ENCODE measurements around the gene SIRT7.

SIRT7 gene

DNA sequence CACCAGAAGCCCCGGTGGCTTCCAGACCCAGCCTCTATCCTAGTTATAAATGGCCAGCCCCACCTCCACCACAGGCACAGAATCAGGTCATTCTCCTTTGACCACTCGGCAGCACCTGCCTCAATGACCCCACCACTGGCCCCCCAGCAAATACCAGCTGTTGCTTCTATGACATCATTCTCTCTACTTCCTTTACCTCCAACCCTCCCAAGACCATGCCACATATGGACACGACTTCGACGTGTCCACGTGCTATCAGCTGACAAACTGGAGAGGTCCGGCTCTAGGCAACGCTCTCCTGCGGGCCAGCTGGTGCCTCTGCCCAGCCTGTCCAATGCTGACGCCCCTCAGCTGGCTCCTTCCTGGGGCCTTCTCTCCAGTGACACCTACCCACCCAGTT, 32.5 kb downstream of the SIRT7 start:
- no peak for DNase-seq (ENCODE audit: low read depth)

- DNase-seq (ENCODE audit: low read depth) = no peak
Measured at GRCh38 chr17:81884968-81885367, 33.0 kb downstream of the SIRT7 start.

- DNase-seq (ENCODE audit: low read depth) = no peak
Measured at GRCh38 chr17:81884520-81884919, 33.5 kb downstream of the SIRT7 start.

DNA sequence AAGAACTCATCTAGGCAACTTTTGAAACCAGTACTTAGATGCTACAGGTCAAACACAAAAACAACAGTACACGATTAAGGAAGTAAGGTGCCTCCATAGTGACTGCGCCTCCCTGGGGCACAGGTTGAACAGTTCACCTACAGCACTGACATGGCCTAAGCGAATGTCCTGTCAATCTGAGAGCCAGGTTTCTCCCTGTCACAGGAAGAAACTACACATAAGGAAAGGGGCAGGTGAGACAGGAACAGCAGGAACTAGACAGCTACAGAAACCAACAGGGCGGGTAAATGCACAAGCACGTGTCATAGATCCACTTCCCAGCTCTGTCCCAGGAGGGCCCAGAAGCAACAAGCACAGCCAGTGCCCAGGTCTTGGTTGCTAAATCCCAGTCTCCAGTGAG, 38.9 kb downstream of the SIRT7 start:
- no peak for DNase-seq (ENCODE audit: low read depth)

DNA sequence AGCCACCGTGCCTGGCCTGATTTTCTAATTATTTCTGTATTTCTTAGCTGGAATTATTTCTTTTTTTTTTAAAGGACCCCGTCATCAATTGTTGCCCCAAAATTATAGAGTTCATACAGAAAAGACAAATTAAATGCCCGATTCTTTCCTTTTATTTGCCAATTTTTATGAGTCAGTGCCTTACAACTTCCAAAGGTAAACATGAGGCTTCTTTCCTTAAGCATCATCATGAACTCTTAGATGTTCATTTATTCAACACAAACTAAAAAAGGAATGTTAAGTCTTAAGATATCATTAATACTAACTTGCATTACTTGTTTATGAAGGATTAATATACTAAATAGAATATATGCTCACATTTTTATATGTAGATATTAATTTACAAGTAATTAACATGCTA, 39.7 kb downstream of the SIRT7 start:
- DNase-seq (ENCODE audit: low read depth) = no peak

GRCh38 chr17:81877569-81877968, 40.4 kb downstream of the SIRT7 start:
- no peak for DNase-seq (ENCODE audit: low read depth)

- DNase-seq (ENCODE audit: low read depth) = peak; percentile 75
Measured at GRCh38 chr17:81871387-81872230, 46.4 kb downstream of the SIRT7 start.

GRCh38 chr17:81870981-81871386, 47.0 kb downstream of the SIRT7 start, which contains the start of gene ARHGDIA:
ARHGDIA (minus strand) TSS chr17:81871337; CDS start chr17:81869930, 1,407 bp downstream.
- no peak for DNase-seq (ENCODE audit: low read depth)

- no peak for DNase-seq (ENCODE audit: low read depth)
Measured at GRCh38 chr17:81870131-81870980, 47.6 kb downstream of the SIRT7 start.

DNA sequence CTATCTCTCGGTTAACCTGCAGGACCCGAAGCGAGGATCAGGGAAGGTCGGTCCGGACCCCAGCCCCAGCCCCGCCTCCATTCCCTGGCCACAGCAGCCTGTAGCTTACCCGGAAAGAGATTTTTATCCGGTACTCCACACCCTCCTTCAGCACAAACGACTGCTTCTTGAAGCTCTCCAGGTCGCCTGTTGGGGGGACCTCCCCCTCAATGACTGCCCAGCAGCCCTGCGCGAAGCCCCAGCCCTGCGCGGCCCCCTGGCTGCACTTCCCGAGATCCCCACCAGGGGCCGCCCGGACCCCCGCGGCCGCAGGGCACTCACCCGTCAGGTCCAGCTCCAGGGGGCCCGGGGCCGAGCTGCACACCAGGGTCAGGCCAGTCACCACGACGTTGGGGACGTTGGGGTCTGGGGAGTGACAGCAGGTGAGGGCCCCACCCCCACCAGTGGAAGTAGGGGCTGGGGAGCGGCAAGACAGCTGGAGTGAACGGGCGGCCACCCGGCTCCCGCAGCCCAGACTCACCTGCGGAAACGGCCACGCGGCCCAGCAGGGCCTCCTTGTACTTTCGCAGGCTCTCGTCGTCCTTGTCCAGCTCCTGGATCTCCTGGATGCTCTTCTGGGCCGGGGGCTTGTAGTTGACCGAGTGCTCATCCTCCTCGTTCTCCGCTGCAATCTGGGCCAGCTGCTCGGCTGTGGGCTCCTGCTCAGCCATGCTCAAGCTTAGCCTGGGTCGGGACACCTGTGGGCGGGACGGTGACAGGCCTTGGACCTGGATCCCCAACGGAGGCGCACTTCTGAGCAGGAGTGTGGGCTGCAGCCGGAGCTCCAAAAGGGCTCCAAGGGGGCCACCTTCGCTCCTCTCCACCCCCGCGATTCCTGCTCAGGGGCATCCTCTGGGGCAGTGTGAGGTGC, 48.5 kb downstream of the SIRT7 start:
- no peak for DNase-seq (ENCODE audit: low read depth)

DNA sequence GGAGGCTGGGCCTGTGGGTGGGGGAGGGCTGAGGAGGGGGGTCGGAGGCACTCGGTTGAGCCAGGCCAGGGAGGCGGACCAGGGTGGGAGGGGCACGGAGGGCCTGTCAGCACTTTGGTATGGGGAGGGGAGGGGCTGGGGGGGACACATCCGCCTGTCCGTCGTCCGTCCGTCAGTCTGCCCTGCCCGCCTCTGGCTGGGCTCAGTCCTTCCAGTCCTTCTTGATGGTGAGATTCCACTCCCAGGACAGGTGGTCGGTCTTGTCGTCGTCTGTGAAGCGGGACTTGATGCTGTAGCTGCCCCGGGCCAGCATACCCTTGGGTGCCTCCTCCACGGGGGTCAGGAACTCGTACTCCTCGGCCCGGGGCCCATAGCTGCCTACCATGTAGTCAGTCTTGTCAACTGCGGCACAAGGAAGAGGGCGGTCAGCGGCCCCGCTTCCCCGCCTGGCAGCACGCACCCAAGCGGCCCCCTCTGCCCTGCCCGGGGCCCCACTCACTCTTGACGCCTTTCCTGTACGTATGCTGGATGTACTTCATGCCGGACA, 49.2 kb downstream of the SIRT7 start:
- DNase-seq (ENCODE audit: low read depth) = peak; percentile 60

GRCh38 chr17:81867991-81868673, 49.8 kb downstream of the SIRT7 start:
- no peak for DNase-seq (ENCODE audit: low read depth)

- DNase-seq (ENCODE audit: low read depth) = no peak
Measured at GRCh38 chr17:81867170-81867990, 50.6 kb downstream of the SIRT7 start.

- DNase-seq (ENCODE audit: low read depth) = no peak
Measured at GRCh38 chr17:81866440-81867169, 51.4 kb downstream of the SIRT7 start.

GRCh38 chr17:81865733-81866439, 52.1 kb downstream of the SIRT7 start:
- no peak for DNase-seq (ENCODE audit: low read depth)

- DNase-seq (ENCODE audit: low read depth) = no peak
Measured at GRCh38 chr17:81865358-81865732, 52.6 kb downstream of the SIRT7 start.

DNA sequence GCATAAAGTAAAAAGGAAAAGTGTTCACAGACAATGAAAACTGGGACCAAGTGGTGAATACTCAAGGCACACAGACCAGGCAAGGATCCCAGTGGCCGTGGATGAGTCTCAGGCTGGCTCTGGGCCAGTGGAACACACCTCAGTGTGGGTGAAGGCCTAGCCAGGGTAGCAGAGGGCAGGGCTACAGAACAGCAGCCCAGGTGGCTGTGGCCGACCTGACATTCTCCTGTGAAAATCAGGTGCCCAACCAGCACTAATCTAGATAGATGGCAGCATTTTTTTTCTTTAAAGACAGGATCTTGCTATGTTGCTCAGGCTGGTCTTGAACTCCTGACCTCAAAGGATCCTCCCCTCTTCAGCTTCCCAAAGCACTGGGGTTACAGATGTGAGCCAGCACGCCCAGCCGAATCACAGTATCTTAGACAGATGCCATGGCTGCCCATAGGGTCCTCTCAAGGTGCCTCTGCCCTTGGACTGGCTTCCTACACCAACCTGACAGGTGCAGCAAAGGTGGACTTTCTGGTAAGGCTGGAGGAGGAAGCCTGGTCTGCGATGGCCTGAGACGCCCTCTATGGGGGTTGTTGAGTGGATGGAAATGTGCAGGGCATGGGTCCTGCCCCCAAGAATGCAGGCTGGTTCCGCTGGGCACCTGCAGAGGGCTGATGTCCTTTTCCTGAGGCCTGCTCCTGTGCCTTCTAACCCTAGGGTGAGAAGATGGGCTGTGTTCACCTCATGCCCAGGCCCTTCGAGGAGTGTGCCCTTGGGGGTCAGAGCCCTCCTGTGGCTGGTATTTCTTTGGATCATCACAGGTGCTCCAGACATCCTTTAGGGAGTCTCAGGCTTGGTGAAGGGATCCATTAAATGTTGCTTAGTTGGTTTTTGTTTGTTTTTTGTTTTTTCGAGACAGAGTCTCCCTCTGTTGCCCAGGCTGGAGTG, 53.9 kb downstream of the SIRT7 start:
- DNase-seq (ENCODE audit: low read depth) = no peak
